Measurements from ENCODE around the gene CALHM3.
"Not testable (repeated sequence)": the region's sequence is repeated elsewhere in the genome, so short reads cannot be mapped to it uniquely, and the experiment has no call there.

Gene CALHM3

GRCh38 chr10:103502849-103503660 lies 24.0 kb upstream of the CALHM3 start:
- DNase-seq = peak; percentile 50

- DNase-seq = no peak
Measured at GRCh38 chr10:103501186-103501585, 22.1 kb upstream of the CALHM3 start.

GRCh38 chr10:103500481-103500880 lies 21.4 kb upstream of the CALHM3 start:
- no peak for DNase-seq

GRCh38 chr10:103499881-103500280 lies 20.8 kb upstream of the CALHM3 start:
- DNase-seq = no peak

- peak; percentile 98 for DNase-seq
Measured at GRCh38 chr10:103498936-103499638, 20.0 kb upstream of the CALHM3 start.

GRCh38 chr10:103497161-103497915 lies 18.3 kb upstream of the CALHM3 start:
- DNase-seq = no peak

- DNase-seq = no peak
Measured at GRCh38 chr10:103495321-103495720, 16.3 kb upstream of the CALHM3 start.

GRCh38 chr10:103493916-103494877 lies 15.2 kb upstream of the CALHM3 start:
- DNase-seq = no peak

- DNase-seq = peak; percentile 73
Measured at GRCh38 chr10:103493362-103493915, 14.4 kb upstream of the CALHM3 start, which contains the start of gene NEURL1. NEURL1 (plus strand) TSS chr10:103493705; CDS start chr10:103494388, 683 bp downstream.

- no peak for DNase-seq
Measured at GRCh38 chr10:103492655-103493261, 13.7 kb upstream of the CALHM3 start.

- DNase-seq = peak; percentile 90
Measured at GRCh38 chr10:103491729-103492364, 12.8 kb upstream of the CALHM3 start.

- no peak for DNase-seq
Measured at GRCh38 chr10:103490986-103491314, 11.9 kb upstream of the CALHM3 start.

- DNase-seq = no peak
Measured at GRCh38 chr10:103487410-103487708, 8.3 kb upstream of the CALHM3 start.

GRCh38 chr10:103486635-103487409 lies 7.8 kb upstream of the CALHM3 start:
- DNase-seq = not testable (repeated sequence)

- peak; percentile 88 for DNase-seq
Measured at GRCh38 chr10:103481974-103482531, 3.0 kb upstream of the CALHM3 start.

GRCh38 chr10:103480521-103480920 lies 1.5 kb upstream of the CALHM3 start:
- no peak for DNase-seq

- no peak for DNase-seq
Measured at GRCh38 chr10:103478671-103479070, 369 bp downstream of the CALHM3 start.

GRCh38 chr10:103476046-103476768 lies 2.8 kb downstream of the CALHM3 start:
- DNase-seq = peak; percentile 75

GRCh38 chr10:103475437-103475836 lies 3.6 kb downstream of the CALHM3 start:
- no peak for DNase-seq

All from NCI-H510A treated with DMSO at 0.1 percent for 48 hours (cell line).